ENCODE results near the gene ELOB. TPM values are rescaled to one million over a fixed set of nuclear protein-coding genes. Genes with fewer than 3 reads are reported as not detected.

ELOB gene
- total RNA-seq, 1 donor from 2014 or later, result 323 TPM

- H3K9me3 ChIP-seq (ENCODE audit: insufficient read depth, low read depth, low read length), result no peaks in the 10 kb centered on the region
- H3K27me3 ChIP-seq (ENCODE audit: insufficient read depth, low read length), result no peaks in the 10 kb centered on the region
- H3K4me3 ChIP-seq (ENCODE audit: insufficient read depth, low read depth, low read length), result no peak overlapping the region
- H4K20me1 ChIP-seq (ENCODE audit: insufficient read depth, low read length), result peaks cover 68% of the 10 kb centered on the region
- DNase-seq (ENCODE audit: low read depth) (no peak), FAIRE-seq (no peak)
- Mint-ChIP-seq H3K36me3 (ENCODE audit: low read depth, unreplicated experiment) (peaks cover 22% of the 10 kb centered on the region), H3K27ac (ENCODE audit: unreplicated experiment) (no peak overlapping the region), H3K4me1 (ENCODE audit: low read depth, unreplicated experiment) (peaks cover 31% of the 10 kb centered on the region), H3K27me3 (ENCODE audit: low read depth, unreplicated experiment) (no peaks in the 10 kb centered on the region), H3K9me3 (ENCODE audit: unreplicated experiment) (peaks cover 4% of the 10 kb centered on the region), H3K4me3 (ENCODE audit: unreplicated experiment) (no peak overlapping the region)
- no peak overlapping the region for H3K27ac ChIP-seq (ENCODE audit: low read depth, low read length)
- TF ChIP-seq CTCF (IDR thresholded peaks at IDR 0.05; ENCODE audit: insufficient read depth, low read depth, low read length) (no peak), EZH2 (IDR thresholded peaks at IDR 0.05; ENCODE audit: insufficient read depth, low read length) (no peak)
- peak overlapping the region; percentile 34 for H3K9ac ChIP-seq (ENCODE audit: low read length)
- no peak overlapping the region for H2AFZ ChIP-seq (ENCODE audit: low read depth, low read length)
- no peak overlapping the region for H3K4me2 ChIP-seq (ENCODE audit: low read length)
- H3K4me1 ChIP-seq (ENCODE audit: insufficient read depth, low read length), result peaks cover 21% of the 10 kb centered on the region
- peaks cover 88% of the 10 kb centered on the region for H3K79me2 ChIP-seq (ENCODE audit: insufficient read depth, low read length)
- peaks cover 32% of the 10 kb centered on the region for H3K36me3 ChIP-seq (ENCODE audit: insufficient read depth, low read length)
Measured at GRCh38 chr16:2774161-2774891, 2.8 kb downstream of the ELOB start.

- Histone ChIP-seq H3K9me3 (ENCODE audit: insufficient read depth, low read depth, low read length) (no peaks in the 10 kb centered on the region), H3K4me1 (ENCODE audit: insufficient read depth, low read length) (peaks cover 18% of the 10 kb centered on the region), H2AFZ (ENCODE audit: low read depth, low read length) (no peak overlapping the region), H4K20me1 (ENCODE audit: insufficient read depth, low read length) (peaks cover 77% of the 10 kb centered on the region), H3K36me3 (ENCODE audit: insufficient read depth, low read length) (peaks cover 37% of the 10 kb centered on the region), H3K9ac (ENCODE audit: low read length) (peak overlapping the region; percentile 16), H3K4me2 (ENCODE audit: low read length) (peak overlapping the region; percentile 3), H3K79me2 (ENCODE audit: insufficient read depth, low read length) (peaks cover 91% of the 10 kb centered on the region), H3K4me3 (ENCODE audit: insufficient read depth, low read depth, low read length) (no peak overlapping the region), H3K27me3 (ENCODE audit: insufficient read depth, low read length) (no peaks in the 10 kb centered on the region), H3K27ac (ENCODE audit: low read depth, low read length) (peak overlapping the region; percentile 32)
- FAIRE-seq (no peak), DNase-seq (ENCODE audit: low read depth) (peak; percentile 25)
- Mint-ChIP-seq H3K27ac (ENCODE audit: unreplicated experiment) (no peak overlapping the region), H3K9me3 (ENCODE audit: unreplicated experiment) (peaks cover 4% of the 10 kb centered on the region), H3K27me3 (ENCODE audit: low read depth, unreplicated experiment) (no peaks in the 10 kb centered on the region), H3K4me3 (ENCODE audit: unreplicated experiment) (no peak overlapping the region), H3K4me1 (ENCODE audit: low read depth, unreplicated experiment) (peaks cover 29% of the 10 kb centered on the region), H3K36me3 (ENCODE audit: low read depth, unreplicated experiment) (peaks cover 29% of the 10 kb centered on the region)
- TF ChIP-seq EZH2 (IDR thresholded peaks at IDR 0.05; ENCODE audit: insufficient read depth, low read length) (no peak), CTCF (IDR thresholded peaks at IDR 0.05; ENCODE audit: insufficient read depth, low read depth, low read length) (no peak)
Measured at GRCh38 chr16:2773188-2773968, 3.7 kb downstream of the ELOB start.

Measured in astrocyte (in vitro differentiated cells and primary cell).